NCI-H2107 treated with DMSO at 0.1 percent for 48 hours (cell line): ENCODE results near the gene TXNRD2.
"Not testable (repeated sequence)": the region's sequence is repeated elsewhere in the genome, so short reads cannot be mapped to it uniquely, and the experiment has no call there.

Experiments
- DNase-seq: peaks from one replicate; lab custom pipeline; 2025; ENCODE audit not compliant: unreplicated experiment; lab: John Stamatoyannopoulos, UW

The TXNRD2 gene

GRCh38 chr22:19890502-19891316 lies 50.9 kb downstream of the TXNRD2 start:
- no peak for DNase-seq

GRCh38 chr22:19889951-19890350 lies 51.7 kb downstream of the TXNRD2 start:
- no peak for DNase-seq

GRCh38 chr22:19888131-19888746 lies 53.4 kb downstream of the TXNRD2 start:
- DNase-seq = no peak

GRCh38 chr22:19887256-19887985 lies 54.2 kb downstream of the TXNRD2 start:
- no peak for DNase-seq

- no peak for DNase-seq
These were observed 54.9 kb downstream of the TXNRD2 start for GRCh38 chr22:19886605-19887255.

- DNase-seq = no peak
These were observed 55.6 kb downstream of the TXNRD2 start for GRCh38 chr22:19885841-19886592.

- no peak for DNase-seq
These were observed 56.5 kb downstream of the TXNRD2 start for GRCh38 chr22:19884954-19885751.

GRCh38 chr22:19884161-19884953 lies 57.3 kb downstream of the TXNRD2 start:
- DNase-seq = no peak

GRCh38 chr22:19883446-19883845 lies 58.2 kb downstream of the TXNRD2 start:
- DNase-seq = not testable (repeated sequence)

GRCh38 chr22:19882446-19883381 lies 58.9 kb downstream of the TXNRD2 start:
- no peak for DNase-seq

- DNase-seq = no peak
These were observed 60.6 kb downstream of the TXNRD2 start for GRCh38 chr22:19880786-19881569.

GRCh38 chr22:19879992-19880785 lies 61.4 kb downstream of the TXNRD2 start:
- no peak for DNase-seq

GRCh38 chr22:19879643-19879991 lies 62.0 kb downstream of the TXNRD2 start:
- no peak for DNase-seq

GRCh38 chr22:19879246-19879570 lies 62.4 kb downstream of the TXNRD2 start:
- DNase-seq = no peak

GRCh38 chr22:19878461-19879245 lies 63.0 kb downstream of the TXNRD2 start:
- no peak for DNase-seq
